Measurements from ENCODE around the gene TGFBR3L. TPM values are rescaled to one million over a fixed set of nuclear protein-coding genes. Genes with fewer than 3 reads are reported as not detected.

TGFBR3L gene
- total and polyA plus RNA-seq, 2 of the 13 experiments (the other 11 are each of a cell fraction or from before 2014, with no cell fraction given), result 0.20 to 1.0 TPM

GRCh38 chr19:7903244-7904073, 11.2 kb upstream of the TGFBR3L start, which contains the start of gene MAP2K7 (continued):
- TF ChIP-seq TAF1 (CRISPR knock-in tag; IDR thresholded peaks at IDR 0.05), result peak; percentile 98
- TF ChIP-seq ZNF407 (CRISPR knock-in tag; IDR thresholded peaks at IDR 0.05; ENCODE audit: not compliant biosample characterization), result peak; percentile 83
- TF ChIP-seq ZNF740 (CRISPR knock-in tag; IDR thresholded peaks at IDR 0.05), result no peak
- TF ChIP-seq FIP1L1 (IDR thresholded peaks at IDR 0.05; ENCODE audit: borderline replicate concordance, insufficient read depth, low read depth, low read length), result no peak
- no peak for TF ChIP-seq USF2 (IDR thresholded peaks at IDR 0.05; ENCODE audit: low read depth, low read length)
- TF ChIP-seq USF2 (CRISPR knock-in tag; IDR thresholded peaks at IDR 0.05; ENCODE audit: borderline replicate concordance), result peak; percentile 46; the same call in 1 of the 2 replicates
- no peak for TF ChIP-seq MTF1 (CRISPR knock-in tag; IDR thresholded peaks at IDR 0.05)
- TF ChIP-seq PCBP1 (IDR thresholded peaks at IDR 0.05; ENCODE audit: borderline replicate concordance, low read depth, low read length), result peak; percentile 83; the same call in 1 of the 2 replicates
- no peak for TF ChIP-seq ZNF367 (CRISPR knock-in tag; IDR thresholded peaks at IDR 0.05; ENCODE audit: borderline replicate concordance)
- TF ChIP-seq ELF1 (CRISPR knock-in tag; IDR thresholded peaks at IDR 0.05), result no peak; the same call in 1 of the 2 replicates
- TF ChIP-seq ARNT2 (CRISPR knock-in tag; IDR thresholded peaks at IDR 0.05; ENCODE audit: low read depth), result peak; percentile 83
- peak; percentile 95 for TF ChIP-seq ZBTB14 (CRISPR knock-in tag; IDR thresholded peaks at IDR 0.05)
- TF ChIP-seq ZNF3 (CRISPR knock-in tag; IDR thresholded peaks at IDR 0.05), result no peak
- TF ChIP-seq PHF5A (CRISPR knock-in tag; IDR thresholded peaks at IDR 0.05; ENCODE audit: low read depth, unreplicated experiment), result peak; percentile 65
- no peak for TF ChIP-seq SNRNP70 (IDR thresholded peaks at IDR 0.05; ENCODE audit: low read depth, low read length)

All from HepG2 (cell line).